ENCODE measurements around the gene VPS18.

The VPS18 gene

DNA sequence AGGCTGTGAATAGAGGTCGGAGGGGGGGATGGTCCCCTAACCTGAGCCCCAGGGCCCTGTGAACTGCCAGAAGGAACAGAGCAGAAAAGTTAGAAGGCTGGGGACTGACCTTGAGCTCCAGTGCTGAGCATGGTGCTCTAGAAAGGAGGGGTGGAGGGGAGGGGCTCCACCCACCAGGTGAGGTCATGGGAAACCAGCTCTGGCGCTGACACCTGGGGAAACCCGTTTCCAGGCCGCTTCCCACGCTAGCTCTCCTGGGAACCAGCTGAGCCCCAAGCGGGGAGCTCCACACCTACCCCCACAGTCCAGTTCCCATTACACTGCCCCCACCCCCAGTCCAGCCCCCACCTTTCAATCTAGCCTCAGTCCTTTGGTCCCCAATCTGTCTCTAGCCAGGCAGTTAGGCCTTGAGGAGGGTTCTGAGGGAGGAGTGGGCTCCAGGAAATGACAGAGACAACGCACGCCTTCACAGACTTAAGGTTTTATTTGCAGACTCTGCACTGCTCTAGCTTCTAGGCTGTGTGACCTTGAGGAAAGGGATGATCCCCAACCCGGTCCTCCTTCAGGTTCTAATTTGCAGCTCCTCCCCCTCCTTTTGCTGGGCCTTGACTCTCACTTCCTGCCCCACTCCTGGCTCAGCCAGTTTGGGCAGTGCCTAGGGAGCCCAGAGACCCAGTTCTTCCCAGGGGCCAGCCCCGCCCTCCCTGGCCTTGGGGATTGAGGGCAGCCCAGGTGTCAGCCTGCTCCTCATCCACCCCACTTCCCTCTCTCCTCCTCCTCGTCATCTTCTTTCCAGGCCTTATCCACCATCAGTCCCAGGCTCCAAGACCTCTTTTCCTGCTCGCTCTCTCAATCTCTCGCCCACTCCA, 22.3 kb upstream of the VPS18 start:
- no peak for DNase-seq

DNA sequence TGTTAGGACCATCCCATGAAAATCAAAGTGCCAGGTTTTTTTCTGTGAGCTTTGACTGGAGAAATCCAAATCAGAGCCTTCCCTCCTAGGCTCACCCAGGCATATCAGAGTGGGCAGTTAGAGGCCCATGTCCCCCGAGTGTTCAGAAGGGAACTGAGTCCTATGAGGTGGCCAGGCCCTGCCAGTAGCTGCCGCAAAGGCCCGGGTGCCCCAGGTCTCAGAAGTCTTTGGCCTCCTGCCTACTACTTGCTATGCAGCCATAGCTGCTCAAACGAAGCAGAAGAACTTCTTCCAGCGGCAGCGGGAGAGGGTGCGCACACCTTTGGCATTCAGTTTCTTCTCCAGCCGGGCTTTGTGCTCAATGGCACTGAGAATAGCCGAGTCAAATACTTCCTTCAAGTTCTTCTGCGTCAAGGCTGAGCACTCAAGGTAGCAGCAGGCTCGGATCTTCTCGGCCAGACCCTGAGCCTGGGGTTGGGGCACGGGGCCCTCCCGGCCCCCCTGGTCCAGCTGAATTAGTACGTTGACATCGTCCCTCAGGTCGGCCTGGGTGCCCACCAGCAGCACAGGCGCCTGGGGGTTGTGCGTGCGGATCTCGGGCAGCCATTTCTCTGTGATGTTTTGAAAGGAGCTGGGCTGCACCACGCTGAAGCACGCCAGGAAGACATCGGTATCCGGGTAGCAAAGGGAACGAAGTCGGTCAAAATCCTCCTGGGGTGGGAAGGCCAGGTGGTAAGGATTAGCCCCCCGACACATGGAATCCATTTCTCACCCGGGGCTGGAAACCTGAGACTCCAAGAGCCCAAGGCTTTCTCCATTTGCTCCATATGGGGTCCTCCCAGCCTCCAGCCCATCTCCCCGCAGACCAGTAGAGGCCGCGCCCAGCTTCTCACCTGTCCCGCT, 21.2 kb upstream of the VPS18 start:
- DNase-seq, result no peak

DNA sequence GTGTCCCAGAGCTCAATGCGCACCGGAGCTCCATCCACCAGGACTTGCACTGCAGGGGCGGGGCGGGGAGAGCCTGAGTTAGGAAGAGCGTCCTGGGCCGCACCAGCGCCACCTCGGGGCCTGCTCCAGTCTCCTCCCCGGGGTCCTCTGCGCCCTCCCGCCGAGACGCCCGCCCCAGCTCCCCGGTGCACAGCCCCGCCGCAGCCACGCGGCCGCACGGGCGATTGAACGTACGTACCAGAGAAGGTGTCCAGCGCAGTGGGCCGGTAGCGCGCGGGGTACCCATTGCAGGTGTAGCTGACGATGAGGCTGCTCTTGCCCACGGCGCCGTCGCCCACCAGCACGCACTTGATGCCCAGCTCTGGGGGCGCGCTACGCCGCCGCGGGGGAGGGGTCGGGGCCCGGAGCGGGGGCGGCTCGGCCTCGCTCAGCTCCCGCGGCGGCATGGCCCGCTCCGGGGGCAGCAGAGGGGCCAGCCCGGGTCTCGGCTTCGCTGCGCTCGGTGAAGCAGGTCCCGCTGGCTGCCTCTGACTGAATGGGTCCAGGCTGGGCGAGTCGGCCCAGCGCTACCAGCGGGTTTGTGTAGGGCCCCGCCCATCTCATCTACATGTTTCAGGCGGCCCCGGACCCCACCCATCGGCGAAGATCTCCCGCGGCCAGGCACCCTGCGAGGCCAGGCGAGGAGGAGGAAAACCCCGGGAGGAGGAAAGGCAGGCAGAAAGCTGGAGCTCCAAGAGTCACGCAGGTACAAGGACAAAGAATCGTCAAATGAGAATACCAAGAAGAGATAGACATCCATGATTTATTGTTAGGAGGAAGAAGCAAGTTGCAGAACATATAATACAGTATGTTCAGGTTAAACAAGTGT, 20.3 kb upstream of the VPS18 start, which contains the start of gene RHOV:
Gene RHOV, minus strand, starts transcription at position 541 of the 868 bp plus-strand sequence. Its CDS starts 95 bp downstream, at position 446.
- peak; percentile 67 for DNase-seq

- DNase-seq, result no peak
Observed at GRCh38 chr15:40875991-40876730, 18.1 kb upstream of the VPS18 start.

GRCh38 chr15:40877694-40878093, 16.6 kb upstream of the VPS18 start:
- DNase-seq, result no peak

GRCh38 chr15:40878785-40879184, 15.5 kb upstream of the VPS18 start:
- DNase-seq, result no peak

GRCh38 chr15:40879609-40880008, 14.6 kb upstream of the VPS18 start:
- peak; percentile 90 for DNase-seq

DNA sequence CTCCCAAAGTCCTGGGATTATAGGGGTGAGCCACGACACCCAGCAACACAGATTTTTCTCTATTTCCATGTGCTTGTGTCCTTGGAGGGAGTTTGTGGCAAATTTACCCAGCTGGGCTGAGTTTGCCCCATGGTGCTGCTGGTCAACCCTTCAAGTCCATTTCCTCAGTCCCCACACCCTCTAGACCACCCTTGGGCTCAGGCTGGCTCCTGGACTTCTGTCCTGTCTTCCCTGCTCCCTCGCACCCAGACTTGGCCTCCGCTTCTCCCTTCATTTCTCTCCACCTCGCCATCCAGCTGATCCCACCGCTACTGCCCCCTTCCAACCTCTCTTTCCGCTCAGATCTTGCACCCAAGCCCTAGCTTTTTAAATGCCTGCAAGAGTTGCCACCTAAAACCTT, 12.9 kb upstream of the VPS18 start:
- DNase-seq, result no peak

DNA sequence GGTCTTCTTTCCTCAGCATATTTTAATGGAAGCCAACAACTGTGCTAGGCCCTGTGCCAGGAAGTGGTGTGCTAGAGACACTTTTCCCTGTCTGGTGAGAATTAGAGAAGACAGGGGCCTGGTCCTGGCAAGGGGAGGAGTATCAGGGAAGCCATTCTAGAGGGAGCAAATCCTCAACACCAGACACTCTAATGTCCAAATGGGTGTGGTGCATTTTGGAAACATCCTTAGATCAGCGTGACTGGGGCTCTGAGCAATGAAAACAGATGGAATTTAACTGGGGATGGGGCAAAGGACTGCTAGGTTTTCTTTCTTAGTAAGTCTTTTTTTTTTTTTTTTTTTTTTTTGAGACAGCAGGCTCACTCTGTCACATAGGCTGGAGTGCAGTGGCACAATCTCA, 7.7 kb upstream of the VPS18 start:
- DNase-seq, result no peak

DNA sequence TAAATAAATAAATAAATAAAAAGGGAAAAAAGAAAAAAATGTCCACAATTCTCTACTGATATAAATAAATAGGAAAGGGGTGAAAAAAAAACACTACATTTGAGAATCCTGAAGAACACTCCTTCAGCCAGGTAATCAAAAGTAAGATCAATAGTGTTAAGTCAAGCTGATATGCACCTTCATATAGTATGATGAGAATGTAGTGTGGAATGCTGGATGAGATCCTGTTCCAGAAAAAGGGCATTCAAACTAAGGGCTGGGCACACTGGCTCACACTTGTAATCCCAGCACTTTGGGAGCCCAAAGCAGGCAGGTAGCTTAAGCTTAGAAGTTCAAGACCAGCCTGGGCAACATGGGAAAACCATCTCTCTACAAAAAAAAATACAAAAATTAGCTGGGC, 5.1 kb upstream of the VPS18 start:
- DNase-seq, result no peak

- no peak for DNase-seq
Observed at GRCh38 chr15:40891138-40891537, 3.1 kb upstream of the VPS18 start.

GRCh38 chr15:40891810-40892446, 2.3 kb upstream of the VPS18 start:
- DNase-seq, result peak; percentile 59

GRCh38 chr15:40892447-40893012, 1.7 kb upstream of the VPS18 start:
- no peak for DNase-seq

- no peak for DNase-seq
Observed at GRCh38 chr15:40893019-40893670, 1.1 kb upstream of the VPS18 start.

DNA sequence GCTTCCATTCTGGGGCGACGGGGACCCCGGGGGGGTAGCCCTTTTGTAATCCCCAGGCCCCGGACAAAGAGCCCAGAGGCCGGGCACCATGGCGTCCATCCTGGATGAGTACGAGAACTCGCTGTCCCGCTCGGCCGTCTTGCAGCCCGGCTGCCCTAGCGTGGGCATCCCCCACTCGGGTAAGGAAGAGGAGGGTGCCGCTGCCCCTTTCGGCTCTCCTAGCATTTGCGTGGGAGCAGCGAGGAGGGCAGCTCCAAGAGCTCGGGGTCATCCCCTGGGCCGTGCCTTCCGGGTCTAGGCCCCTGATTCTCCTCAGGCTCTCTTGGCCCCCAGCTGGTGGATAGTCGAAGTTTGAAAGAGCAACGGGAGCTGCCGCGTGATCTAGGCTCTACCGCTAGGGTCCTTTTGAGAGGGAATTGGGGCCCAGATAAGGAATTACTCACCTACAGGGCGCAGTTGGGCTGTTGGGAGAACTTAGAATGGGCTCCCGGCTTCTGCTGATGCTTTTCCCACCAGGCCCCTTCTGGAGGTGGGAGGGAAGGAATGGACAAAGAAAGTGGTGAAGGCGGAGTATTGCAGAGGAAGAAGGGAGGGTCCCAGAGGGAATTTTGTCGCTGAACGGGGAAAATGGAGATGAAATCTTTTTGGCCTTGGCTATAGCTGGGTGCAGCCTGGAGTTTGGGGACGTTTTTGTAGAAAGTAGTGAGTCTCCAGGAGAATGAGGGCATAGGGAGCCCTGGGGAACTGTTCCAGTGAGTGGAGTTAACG, 615 bp downstream of the VPS18 start:
- peak; percentile 89 for DNase-seq

GRCh38 chr15:40899536-40900207, 5.4 kb downstream of the VPS18 start:
- DNase-seq, result no peak

DNA sequence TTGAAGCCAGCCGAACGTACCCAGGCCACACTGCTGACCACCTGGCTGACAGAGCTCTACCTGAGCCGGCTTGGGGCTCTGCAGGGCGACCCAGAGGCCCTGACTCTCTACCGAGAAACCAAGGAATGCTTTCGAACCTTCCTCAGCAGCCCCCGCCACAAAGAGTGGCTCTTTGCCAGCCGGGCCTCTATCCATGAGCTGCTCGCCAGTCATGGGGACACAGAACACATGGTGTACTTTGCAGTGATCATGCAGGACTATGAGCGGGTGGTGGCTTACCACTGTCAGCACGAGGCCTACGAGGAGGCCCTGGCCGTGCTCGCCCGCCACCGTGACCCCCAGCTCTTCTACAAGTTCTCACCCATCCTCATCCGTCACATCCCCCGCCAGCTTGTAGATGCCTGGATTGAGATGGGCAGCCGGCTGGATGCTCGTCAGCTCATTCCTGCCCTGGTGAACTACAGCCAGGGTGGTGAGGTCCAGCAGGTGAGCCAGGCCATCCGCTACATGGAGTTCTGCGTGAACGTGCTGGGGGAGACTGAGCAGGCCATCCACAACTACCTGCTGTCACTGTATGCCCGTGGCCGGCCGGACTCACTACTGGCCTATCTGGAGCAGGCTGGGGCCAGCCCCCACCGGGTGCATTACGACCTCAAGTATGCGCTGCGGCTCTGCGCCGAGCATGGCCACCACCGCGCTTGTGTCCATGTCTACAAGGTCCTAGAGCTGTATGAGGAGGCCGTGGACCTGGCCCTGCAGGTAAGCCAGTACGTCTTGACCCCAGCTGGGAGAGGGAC, 6.2 kb downstream of the VPS18 start:
- no peak for DNase-seq

GRCh38 chr15:40901053-40901443, 6.8 kb downstream of the VPS18 start:
- no peak for DNase-seq
